ENCODE measurements around the gene DDX31. TPM values are rescaled to one million over a fixed set of nuclear protein-coding genes. Genes with fewer than 3 reads are reported as not detected.
"Not testable (repeated sequence)": the region's sequence is repeated elsewhere in the genome, so short reads cannot be mapped to it uniquely, and the experiment has no call there.

The DDX31 gene
- total RNA-seq, result 12.7 and 14.0 TPM in 2 replicates

DNA sequence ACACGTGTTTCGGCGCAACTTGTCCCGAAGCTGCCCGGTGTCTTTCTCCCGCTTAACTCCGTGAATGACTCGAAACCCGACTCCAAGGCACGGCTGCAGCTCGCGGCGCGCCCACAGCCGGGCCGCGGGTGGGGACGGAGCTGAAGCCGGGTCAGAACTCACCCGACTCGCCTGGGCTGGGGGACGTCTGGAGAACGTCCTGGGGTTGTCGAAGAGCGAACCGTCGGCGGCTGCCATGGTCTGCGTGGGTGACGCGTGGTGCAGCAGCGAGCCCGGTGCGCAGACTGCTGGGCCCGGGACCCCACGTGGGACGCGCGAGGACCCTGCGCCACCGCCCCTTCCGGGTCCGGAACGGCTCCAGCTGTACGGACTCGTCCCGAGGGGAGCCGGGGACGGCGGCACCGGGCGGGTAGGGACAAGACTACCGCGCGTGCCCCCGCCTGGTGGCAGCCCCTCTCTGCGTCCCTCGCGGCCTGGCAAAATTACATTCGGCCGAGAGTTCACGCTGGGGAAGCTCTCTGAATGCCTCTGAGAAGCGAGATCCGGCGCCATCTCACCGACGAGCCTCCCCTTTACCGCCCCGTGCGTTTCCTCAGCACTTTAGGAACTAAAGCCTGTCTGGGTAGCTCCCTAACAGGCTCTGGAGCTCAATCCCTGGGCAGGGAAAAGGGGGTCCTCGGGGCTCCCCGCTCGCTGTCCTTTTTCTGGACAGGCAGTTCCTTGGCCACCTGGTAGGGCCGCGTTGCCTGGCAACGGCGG is at the start of gene DDX31:
TSS of gene DDX31 (minus strand) at position 286 of the 759 bp plus-strand sequence. CDS start at position 237, 49 bp downstream.
- DNase-seq (ENCODE audit: low read depth, low spot score), result peak; percentile 48

GRCh38 chr9:132718381-132718928 is 48.7 kb upstream of the DDX31 start:
- DNase-seq (ENCODE audit: low read depth, low spot score), result not testable (repeated sequence)

DNA sequence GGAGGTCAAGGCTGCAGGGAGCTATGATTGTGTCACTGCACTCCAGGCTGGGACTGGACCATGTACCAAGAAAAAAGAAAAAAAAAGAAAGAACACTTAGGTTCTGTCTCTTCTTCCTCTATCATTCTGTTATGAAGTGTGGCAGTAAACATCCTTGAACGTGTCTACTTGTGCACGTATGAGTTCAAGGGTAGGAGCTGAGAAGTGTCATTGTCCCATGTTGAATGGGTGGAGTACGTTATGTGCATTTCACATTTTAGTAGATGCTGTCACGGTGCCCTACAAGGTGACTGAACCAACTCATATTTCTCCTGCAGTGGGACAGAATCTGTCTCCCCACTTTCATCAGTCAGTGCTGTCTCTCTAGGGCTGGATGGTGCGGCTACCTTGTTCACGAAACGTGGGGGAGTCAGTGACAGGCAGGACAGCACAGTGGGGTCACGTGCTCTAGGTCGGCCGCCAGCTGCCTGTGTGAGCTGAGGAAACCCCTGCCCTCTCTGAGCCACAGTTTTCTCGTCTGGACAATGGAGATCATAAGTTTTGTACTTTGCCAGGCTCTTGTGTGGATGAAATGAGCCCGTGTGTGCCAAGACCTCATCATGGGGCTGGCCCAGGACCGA is 47.7 kb upstream of the DDX31 start:
- DNase-seq (ENCODE audit: low read depth, low spot score), result no peak

DNA sequence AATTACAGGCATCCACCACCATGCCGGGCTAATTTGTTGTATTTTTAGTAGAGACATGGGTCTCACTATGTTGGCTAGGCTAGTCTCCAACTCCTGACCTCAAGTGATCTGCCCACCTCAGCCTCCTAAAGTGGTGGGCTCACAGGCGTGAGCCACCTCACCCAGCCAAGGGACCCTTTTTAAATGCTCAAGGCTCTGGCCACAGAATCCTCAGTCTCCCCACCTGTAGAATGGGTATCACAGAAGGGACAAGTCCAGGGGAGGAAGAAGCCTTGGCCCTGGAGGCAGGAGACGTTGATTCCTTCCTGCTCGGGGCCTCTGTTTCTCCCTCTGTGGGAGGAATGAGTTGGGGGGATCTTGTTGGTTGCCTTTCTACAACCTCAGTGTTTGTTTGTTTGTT is 46.2 kb upstream of the DDX31 start:
- no peak for DNase-seq (ENCODE audit: low read depth, low spot score)

DNA sequence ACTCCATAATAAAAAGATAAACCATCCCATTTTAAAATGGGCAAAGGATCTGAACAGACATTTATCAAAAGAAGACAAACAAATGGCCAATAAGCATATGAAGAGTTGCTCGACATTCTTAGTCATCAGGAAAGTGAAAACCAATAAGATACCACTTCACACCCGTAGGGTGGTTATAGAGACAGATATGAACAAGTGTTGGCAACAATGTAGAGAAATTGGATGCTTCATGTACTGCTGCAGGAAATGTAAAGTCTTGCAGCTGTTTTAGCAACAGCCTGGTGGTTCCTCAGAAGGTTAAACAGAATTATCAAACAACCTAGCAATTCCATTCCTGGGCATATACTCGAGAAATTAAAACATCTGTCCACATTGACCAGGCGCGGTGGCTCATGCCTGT is 43.0 kb upstream of the DDX31 start:
- DNase-seq (ENCODE audit: low read depth, low spot score), result no peak

DNA sequence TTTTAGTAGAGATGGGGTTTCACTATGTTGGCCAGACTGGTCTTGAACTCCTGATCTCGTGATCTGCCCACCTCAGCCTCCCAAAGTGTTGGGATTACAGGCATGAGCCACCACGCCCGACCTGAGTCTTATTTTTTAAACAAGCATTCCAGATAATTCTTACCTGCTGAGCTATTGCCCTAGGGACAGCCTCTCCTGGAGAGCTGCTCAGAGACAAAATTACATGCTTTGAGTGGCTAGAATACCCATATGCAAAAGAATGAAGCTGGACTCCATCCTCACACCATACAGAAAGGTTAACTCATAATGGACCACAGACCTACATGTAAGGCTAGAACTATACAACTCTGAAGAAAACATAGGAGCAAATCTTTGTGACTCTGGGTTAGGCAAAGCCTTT is 42.1 kb upstream of the DDX31 start:
- DNase-seq (ENCODE audit: low read depth, low spot score), result no peak

GRCh38 chr9:132711152-132711551 is 41.4 kb upstream of the DDX31 start:
- not testable (repeated sequence) for DNase-seq (ENCODE audit: low read depth, low spot score)

DNA sequence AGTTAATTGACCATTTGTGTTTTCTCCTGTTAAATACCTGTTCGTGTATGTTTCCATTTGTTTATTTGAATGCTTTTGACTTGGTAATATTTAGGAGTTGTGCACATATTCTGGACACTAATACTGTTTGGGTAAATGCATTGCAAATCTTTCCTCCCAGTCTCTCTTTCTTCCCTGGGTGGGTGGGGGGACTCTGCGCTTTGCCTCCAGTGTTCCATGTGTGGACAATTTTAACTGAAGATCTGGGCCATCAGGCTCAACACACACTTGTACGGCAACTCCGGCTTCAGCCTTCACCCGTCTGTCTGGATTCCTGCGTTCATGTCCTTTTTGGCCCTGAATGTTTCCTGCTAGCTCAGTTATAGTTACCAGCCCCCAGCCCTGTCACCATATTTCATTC is 40.5 kb upstream of the DDX31 start:
- no peak for DNase-seq (ENCODE audit: low read depth, low spot score)

DNA sequence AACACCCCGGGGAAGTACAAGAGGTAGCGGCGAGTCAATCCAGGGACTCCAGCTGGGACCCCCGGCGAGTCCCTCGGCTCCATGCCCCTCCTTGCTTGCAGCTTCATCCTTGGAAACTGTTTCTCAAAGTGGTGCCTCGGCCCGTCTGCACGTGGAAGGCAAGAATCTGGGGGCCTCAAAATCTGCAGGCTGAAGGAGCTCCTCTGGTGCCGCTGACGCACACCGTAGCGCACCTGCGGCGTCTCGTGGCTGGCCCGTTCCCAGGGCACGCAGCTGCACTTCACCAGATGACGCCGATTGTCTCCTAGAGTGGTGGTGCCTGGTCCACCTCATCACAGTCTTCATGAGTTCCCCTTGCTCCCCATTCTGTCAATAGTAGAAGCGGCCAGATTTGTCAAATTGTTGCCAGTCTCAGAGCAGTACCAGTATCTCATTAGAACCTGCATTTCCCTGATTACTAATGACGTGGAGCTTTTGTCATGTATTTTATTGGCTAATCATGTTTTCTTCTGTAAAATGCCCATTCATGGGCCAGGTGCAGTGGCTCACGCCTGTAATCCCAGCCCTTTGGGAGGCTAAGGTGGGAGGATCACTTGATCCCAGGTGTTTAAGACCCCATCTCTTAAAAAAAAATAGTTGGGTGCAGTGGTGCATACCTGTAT is 39.1 kb upstream of the DDX31 start:
- DNase-seq (ENCODE audit: low read depth, low spot score), result no peak

DNA sequence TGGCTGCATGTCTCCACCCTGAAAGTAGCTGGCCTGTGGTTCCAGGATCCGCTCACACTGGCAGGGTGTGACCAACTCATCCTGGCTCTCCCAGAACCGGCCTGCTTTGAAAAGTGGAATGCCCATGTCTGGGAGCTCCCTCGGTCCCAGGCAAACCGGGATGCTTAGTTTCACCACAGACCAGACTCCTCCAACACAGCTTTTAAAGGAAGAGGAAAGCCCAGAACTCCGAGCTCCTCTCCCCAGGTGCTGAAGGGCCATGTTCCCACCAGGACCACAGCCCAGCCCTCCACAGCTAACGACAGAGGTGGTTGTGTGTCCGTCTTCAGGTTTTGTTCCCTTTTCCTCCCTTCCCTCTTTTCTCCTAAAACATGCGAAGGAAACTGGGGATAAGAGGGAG is 38.5 kb upstream of the DDX31 start:
- DNase-seq (ENCODE audit: low read depth, low spot score), result no peak

- DNase-seq (ENCODE audit: low read depth, low spot score), result no peak
These were observed 33.6 kb upstream of the DDX31 start for GRCh38 chr9:132703336-132703735.

GRCh38 chr9:132702254-132702653 is 32.5 kb upstream of the DDX31 start:
- no peak for DNase-seq (ENCODE audit: low read depth, low spot score)

DNA sequence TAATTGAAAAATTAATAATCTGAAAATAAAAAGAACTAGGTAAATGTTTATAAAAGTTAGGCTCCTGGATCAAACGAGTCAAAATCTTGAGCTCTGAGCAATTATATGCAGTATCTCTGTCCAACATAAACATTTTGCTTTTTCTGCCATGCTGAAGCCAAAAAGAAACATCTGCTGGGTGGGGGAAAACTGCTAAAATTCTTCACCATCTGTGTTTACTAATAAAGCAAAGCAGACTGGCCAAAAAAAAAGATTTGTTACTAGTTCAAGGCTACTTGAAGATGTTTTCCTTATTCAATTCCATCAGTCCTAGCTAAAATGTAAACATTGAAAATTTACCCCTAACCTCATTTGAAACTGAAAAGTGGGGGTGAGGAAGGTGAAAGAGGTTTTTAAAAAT is 30.2 kb upstream of the DDX31 start:
- no peak for DNase-seq (ENCODE audit: low read depth, low spot score)

- DNase-seq (ENCODE audit: low read depth, low spot score), result peak; percentile 50
These were observed 29.2 kb upstream of the DDX31 start for GRCh38 chr9:132698989-132699388.

DNA sequence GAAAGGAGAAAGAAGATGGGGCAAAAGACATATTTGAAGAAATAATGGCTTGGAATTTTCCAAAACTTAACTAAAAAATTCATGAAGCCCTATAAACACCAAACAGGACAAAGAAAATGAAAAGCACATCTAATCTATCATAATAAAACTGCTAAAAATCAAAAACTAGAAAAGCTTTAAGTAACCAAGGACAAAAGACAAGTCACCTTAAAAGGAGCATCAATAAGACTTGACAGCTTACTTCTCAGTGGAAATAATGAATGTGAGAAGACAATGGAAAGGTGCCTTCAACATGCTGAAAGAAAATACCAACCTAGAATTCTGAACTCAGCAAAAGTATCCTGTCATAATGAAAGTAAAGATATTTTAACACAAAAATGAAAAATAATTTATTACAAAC is 27.4 kb upstream of the DDX31 start:
- DNase-seq (ENCODE audit: low read depth, low spot score), result no peak

- DNase-seq (ENCODE audit: low read depth, low spot score), result no peak
These were observed 24.4 kb upstream of the DDX31 start for GRCh38 chr9:132694144-132694543.

DNA sequence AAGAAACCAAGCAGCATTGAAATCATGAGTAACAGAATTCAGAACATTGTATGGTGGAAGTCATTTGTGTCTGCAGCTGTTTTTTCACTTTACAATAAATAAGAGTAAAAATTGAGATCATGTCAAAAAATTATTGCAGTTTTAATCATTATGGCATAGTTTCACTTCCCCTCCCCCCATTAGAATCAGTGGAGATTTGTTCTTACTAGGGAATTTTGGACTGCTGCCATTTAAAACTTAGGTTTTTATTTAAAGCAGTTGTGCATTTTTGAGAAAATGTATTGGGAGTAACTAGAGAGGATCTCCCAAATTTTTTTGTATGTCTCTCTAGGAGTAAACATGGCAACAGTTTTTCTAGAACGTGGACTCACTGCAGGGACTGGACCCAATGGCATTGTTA is 20.9 kb upstream of the DDX31 start:
- DNase-seq (ENCODE audit: low read depth, low spot score), result no peak

DNA sequence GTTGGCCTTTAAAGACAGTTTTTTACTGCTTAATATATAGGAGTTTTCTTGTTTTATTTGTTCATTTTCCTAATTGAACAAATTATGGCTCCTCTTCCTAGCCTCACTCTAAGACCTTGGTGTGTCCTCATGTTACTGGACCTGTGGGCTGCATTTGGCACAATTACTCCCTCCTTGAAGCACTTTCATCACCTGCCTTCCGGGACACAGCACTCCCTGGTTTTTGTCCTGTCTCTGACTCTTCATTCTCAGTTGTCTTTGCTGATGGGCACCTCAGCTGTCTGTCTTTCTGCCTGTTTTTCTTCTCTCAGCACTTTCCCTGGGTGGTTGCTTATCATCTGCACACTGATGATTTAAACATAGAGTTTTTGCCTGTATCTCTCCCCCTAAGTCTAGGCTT is 14.1 kb upstream of the DDX31 start:
- no peak for DNase-seq (ENCODE audit: low read depth, low spot score)

DNA sequence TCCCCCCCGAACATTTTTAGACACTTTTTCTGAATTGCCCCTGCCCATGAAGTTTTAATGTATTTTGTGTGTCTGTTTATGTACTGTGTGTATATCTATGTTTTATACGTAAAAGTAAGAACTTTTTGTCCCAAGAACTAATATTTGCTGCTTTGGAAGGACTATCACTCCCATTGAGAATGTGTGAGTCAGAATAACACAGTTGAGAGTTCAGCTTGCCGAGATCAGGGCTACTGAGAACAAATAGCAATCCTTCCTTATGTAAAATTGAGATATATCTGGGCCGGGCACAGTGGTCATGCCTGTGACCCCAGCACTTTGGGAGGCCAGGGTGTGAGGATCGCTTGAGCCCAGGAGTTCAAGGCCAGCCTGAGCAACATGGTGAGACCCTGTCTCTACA is 11.8 kb upstream of the DDX31 start:
- no peak for DNase-seq (ENCODE audit: low read depth, low spot score)

DNA sequence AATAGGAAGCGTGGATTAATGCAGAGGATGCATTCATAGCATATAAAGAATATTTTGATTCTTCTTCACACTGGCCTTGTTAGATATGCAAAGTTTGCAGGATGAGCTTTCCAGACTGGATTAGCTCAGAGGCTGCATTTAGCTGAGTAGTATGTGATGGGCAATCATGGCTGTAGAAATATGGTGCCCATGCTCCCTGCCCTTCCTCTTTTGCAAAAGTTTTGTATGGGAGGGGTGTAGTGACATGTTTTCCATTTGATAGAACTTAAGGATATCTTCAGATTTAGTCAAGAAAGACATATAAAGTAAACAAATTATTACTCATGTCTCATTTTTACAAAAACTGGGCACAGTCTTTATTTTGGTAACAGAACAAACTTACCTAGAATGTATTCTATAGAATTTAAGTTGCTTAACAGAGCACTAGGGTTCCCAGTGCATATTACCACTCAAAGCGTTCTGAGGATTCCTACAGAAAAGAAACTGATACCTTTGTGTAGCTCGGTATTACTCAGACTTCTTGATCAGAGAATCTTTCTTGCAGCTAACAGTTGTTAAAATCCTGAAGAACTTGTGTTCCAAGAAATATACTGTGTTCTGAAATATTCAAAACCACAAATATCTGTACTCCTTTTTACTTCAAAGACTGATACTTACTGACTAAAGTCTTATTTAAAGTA is 10.3 kb upstream of the DDX31 start:
- DNase-seq (ENCODE audit: low read depth, low spot score), result no peak

- DNase-seq (ENCODE audit: low read depth, low spot score), result no peak
These were observed 8.2 kb upstream of the DDX31 start for GRCh38 chr9:132677976-132678375.

- DNase-seq (ENCODE audit: low read depth, low spot score), result no peak
These were observed 4.7 kb upstream of the DDX31 start for GRCh38 chr9:132674485-132674884.
